Tibial artery (tissue), 4 donors: ENCODE measurements around the gene CACFD1.

Experiments
- DNase-seq, 2 donors: peaks; one replicate each; pipeline ENCODE4 v3.0.0-alpha.2; 2019
- H3K27ac ChIP-seq, 2 donors: fragments of 200-600 bp; sonication (generic) in 1 of 2; 1 replicate in 1 of 2; 2 replicates in 1 of 2; pipeline ENCODE4 v1.5.1; 2018 to 2019; ENCODE audit warnings: mild to moderate bottlenecking in 1 of 2
- H3K27me3 ChIP-seq, 2 donors: fragments of 200-600 bp; sonication (generic) in 1 of 2; one replicate each; pipeline versions ENCODE4 v1.5.1 to v1.6.0; 2016 to 2019
- H3K36me3 ChIP-seq, 3 donors: fragments of 200-600 bp; sonication (generic) in 2 of 3; one replicate each; pipeline ENCODE4 v1.5.1; 2016 to 2019; ENCODE audit warnings: mild to moderate bottlenecking in 2 of 3
- H3K4me1 ChIP-seq, 4 donors: fragments of 200-600 bp; sonication (generic) in 2 of 4; 1 replicate in 3 of 4; 2 replicates in 1 of 4; pipeline ENCODE4 v1.5.1; 2016 to 2019
- H3K4me3 ChIP-seq, 2 donors: fragments of 200-600 bp; sonication (generic) in 1 of 2; 1 replicate in 1 of 2; 2 replicates in 1 of 2; pipeline ENCODE4 v1.5.1; 2018 to 2019; ENCODE audit warnings: mild to moderate bottlenecking in 2 of 2
- H3K9me3 ChIP-seq, 3 donors: fragments of 200-600 bp; sonication (generic) in 1 of 3; one replicate each; pipeline ENCODE4 v1.5.1; 2016 to 2019
- intact Hi-C: fragments of 100-400 bp; cut with DNase I; formaldehyde crosslinking; loops from one replicate; pipeline ENCODE4 v1.15.0; 2023; ENCODE audit warnings: low total_unique reads
- TF ChIP-seq, protein P1 (sequence below), 2 experiments: fragments of 200-600 bp in 1 of 2; fragments of 450-650 bp in 1 of 2; IDR thresholded peaks; one replicate each; pipeline ENCODE4 v1.5.1; 2017 to 2019; ENCODE audit warnings: antibody characterized with exemption in 2 of 2, mild to moderate bottlenecking in 1 of 2, moderate library complexity in 1 of 2

CACFD1 gene

DNA sequence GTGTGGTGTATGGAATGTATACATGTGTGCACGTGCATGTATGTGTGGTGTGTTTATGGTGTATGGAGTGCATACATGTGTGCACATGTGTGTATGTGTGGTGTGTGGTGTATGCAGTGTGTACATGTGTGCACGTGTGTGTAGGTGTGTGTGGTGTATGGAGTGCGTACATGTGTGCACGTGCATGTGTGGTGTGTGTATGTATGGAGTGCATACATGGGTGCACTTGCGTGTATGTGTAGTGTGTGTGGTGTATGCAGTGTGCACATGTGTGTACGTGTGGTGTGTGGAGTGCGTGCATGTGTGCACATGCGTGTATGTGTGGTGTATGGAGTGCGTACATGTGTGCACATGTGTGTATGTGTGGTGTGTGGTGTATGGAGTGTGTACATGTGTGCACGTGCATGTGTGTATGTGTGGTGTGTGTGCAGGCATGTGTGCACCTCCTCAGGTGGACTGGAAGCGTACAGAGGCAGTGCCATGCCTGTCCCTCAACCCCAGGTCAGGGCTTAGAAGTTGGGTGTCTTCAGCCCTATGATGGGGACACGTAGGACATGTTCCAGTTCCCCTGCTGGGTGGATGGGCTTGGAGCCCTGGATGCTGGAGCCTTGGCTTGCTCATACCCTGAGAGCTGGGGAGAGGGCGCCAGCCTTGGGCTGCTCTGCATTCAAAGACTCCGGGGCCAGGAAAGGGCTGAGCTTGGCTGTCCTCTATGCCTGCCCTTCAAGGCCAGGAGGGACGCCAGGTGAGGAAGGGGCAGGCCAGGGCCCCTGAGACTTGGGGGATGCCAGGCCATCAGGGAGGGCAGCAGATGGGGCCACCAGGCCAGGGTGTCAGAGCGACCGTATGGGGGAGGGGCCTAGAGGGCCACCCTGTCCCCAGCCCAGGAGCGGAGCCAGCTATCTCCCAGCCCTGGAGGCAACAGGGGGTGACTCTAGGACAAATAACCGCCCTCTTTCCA, 52.8 kb downstream of the CACFD1 start:
- Histone ChIP-seq H3K9me3 (no peaks in the 10 kb centered on the region), H3K4me1 (peaks cover 0 to 18% (median 15%) of the 10 kb centered on the region in 4 donors), H3K4me3 (no peak overlapping the region), H3K27me3 (peaks cover 0 to 59% of the 10 kb centered on the region in 2 donors), H3K27ac (no peak overlapping the region), H3K36me3 (no peaks in the 10 kb centered on the region)
- TF ChIP-seq, protein P1, sequence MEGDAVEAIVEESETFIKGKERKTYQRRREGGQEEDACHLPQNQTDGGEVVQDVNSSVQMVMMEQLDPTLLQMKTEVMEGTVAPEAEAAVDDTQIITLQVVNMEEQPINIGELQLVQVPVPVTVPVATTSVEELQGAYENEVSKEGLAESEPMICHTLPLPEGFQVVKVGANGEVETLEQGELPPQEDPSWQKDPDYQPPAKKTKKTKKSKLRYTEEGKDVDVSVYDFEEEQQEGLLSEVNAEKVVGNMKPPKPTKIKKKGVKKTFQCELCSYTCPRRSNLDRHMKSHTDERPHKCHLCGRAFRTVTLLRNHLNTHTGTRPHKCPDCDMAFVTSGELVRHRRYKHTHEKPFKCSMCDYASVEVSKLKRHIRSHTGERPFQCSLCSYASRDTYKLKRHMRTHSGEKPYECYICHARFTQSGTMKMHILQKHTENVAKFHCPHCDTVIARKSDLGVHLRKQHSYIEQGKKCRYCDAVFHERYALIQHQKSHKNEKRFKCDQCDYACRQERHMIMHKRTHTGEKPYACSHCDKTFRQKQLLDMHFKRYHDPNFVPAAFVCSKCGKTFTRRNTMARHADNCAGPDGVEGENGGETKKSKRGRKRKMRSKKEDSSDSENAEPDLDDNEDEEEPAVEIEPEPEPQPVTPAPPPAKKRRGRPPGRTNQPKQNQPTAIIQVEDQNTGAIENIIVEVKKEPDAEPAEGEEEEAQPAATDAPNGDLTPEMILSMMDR (IDR thresholded peaks at IDR 0.05): no peak
- intact Hi-C loops: no loop called here
- no peak for DNase-seq

DNA sequence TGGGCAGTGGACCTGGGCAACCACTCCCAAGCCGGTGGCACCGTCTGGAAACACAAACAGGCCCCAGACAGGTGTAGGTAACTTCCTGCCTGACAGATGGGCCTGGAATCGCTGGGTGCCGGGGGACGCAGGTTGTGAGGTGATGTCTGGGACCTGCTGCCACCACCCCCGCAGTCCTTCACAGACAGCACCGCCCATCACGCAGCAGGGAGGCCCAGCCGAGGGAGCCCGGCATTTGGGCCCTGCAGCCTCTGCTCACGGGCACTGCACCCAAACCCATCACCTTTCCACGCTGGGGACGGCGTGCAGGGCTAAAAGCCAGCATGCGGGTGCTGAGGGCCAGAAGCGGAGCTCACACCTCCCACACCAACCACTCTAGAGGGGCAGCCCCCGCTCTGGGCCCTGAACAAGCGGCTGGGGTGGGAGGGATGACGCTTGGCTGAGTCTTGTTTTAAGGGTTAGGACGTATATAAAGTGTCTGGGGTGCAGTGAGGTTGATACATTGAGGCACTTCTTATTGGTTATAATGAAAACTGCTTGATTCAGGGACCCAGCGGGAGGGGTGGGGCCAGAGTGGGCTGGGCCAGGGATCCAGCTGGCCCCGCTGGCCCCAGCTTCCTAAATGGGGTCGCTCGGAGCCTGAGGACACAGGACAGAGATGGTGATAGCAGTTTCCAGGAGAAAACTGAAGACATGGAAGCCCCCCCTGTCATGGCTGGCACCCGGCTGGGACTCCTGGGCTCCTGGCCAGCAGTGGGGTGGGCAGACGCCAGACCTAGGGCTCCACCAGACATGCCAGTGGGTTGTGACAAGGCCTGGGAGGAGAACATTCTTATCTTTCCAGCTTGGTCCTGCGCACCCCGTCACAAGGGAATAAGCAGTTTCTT, 53.7 kb downstream of the CACFD1 start:
- TF ChIP-seq, protein P1 (IDR thresholded peaks at IDR 0.05): no peak
- Histone ChIP-seq H3K9me3 (no peaks in the 10 kb centered on the region), H3K36me3 (no peaks in the 10 kb centered on the region), H3K4me1 (peaks cover 0 to 18% (median 15%) of the 10 kb centered on the region in 4 donors), H3K27ac (no peak overlapping the region), H3K27me3 (peaks cover 0 to 57% of the 10 kb centered on the region in 2 donors), H3K4me3 (no peak overlapping the region)
- intact Hi-C loops: no loop called here
- DNase-seq: no peak

DNA sequence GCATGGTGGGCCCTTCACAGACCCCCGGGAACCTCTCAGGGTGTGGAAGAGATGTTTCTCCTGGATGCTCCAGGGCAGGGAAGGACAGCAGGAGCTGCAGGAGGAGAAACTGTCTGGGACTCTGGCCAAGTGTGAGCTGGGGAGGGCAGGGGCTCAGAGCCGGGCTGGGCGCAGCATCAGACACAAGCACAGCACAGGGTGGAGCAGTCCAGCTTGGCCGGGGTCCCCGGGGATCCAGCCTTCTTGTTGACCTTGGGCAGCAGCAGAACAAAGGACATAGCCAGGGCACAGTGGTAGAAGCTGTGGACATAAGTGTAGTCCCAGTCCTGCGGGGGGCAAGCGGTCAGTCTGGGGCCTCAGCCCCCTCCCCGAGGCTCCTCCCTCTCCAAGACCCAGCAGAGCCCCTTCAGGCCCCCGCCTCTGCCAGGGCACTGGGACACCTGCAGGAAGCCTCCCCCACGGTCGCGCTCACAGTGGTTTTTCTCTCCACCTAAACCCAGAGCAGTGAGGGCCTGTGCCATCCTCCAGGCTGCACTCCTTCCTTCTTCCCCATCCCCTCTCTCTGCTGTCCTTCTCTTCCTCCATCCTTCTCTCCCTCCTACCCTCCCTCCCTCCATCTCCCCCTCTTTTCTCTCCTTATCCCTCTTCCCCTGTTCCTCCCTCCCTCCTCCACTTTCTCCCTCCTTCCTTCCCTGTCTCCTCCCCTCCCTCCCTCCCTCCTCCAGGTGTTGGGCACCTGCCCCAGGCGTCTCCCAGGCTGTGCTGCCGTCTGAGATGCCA, 54.9 kb downstream of the CACFD1 start:
- Histone ChIP-seq H3K27me3 (peaks cover 0 to 50% of the 10 kb centered on the region in 2 donors), H3K4me1 (peaks cover 0 to 10% (median 9%) of the 10 kb centered on the region in 4 donors), H3K27ac (no peak overlapping the region), H3K9me3 (no peaks in the 10 kb centered on the region), H3K4me3 (no peak overlapping the region), H3K36me3 (no peaks in the 10 kb centered on the region)
- DNase-seq: no peak
- TF ChIP-seq, protein P1 (IDR thresholded peaks at IDR 0.05): no peak
- intact Hi-C loops: no loop called here

DNA sequence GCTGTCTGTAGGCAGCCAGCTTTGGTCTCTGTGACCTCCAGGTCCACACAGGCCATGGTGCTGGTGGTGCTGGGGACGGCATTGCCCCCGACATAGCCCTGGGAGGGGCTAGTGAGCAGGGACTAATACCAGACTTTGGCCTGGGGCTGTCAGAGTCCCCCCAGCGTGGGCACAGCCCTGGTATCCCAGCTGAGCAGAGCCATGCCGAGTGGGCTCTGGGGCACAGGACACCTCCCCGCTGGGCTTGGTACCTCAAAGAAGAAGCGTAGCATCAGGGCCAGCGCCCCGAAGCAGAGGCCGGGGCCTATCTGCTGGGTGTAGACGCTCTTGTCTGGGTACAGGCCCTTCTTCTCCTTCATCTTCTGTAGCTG, 55.4 kb downstream of the CACFD1 start:
- intact Hi-C loops: no loop called here
- DNase-seq: no peak
- peaks cover 0 to 8% (median 6%) of the 10 kb centered on the region in 4 donors for H3K4me1 ChIP-seq
- H3K27ac ChIP-seq: no peak overlapping the region
- H3K9me3 ChIP-seq: no peaks in the 10 kb centered on the region
- TF ChIP-seq, protein P1 (IDR thresholded peaks at IDR 0.05): no peak
- H3K27me3 ChIP-seq: peaks cover 0 to 46% of the 10 kb centered on the region in 2 donors
- no peaks in the 10 kb centered on the region for H3K36me3 ChIP-seq
- H3K4me3 ChIP-seq: no peak overlapping the region

DNA sequence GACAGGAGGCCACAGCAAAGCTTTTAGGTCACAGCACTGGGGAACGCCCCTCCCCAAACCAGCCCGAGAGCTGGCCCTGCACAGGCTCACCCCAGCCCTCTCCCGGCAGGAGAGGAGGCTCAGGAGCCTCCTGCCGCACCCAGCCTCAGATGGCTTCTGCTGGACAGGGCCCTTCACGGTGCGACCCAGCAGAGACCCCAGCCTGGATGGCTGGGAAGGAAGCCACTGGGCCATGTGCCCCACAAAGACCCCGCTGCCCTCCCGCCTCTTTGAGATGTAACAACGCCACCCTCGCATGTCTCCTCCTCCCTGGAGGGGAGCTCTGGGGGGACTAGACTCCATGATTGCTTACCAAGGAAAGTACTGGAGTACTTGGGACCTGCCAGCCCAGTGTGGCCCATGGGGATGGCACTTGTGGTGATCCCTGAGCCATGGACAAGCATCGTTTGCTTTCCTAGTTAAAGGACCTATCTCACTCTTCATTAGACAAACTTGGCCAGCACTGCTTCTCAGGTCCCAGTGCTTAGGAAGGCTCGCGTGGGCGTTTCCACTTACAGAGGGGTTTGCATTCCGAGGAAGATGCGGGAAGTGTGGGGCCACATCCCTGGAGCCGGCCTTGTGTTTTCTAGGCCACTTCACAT, 56.0 kb downstream of the CACFD1 start:
- DNase-seq: no peak
- no peak overlapping the region for H3K4me3 ChIP-seq
- H3K9me3 ChIP-seq: no peaks in the 10 kb centered on the region
- intact Hi-C loops: no loop called here
- TF ChIP-seq, protein P1 (IDR thresholded peaks at IDR 0.05): no peak
- H3K27ac ChIP-seq: no peak overlapping the region
- H3K4me1 ChIP-seq: peaks cover 0 to 8% (median 6%) of the 10 kb centered on the region in 4 donors
- no peaks in the 10 kb centered on the region for H3K36me3 ChIP-seq
- H3K27me3 ChIP-seq: peaks cover 0 to 51% of the 10 kb centered on the region in 2 donors
